ENCODE measurements around the gene LPIN1.
A peak's percentile ranks its signal among the peaks of the same experiment; 100 is the strongest.
"Not testable (repeated sequence)": the region's sequence is repeated elsewhere in the genome, so short reads cannot be mapped to it uniquely, and the experiment has no call there.

Gene LPIN1

GRCh38 chr2:11810237-11810977 is 64.0 kb downstream of the LPIN1 start:
- DNase-seq (ENCODE audit: low read depth in 2 of 2): no peak

- no peak for DNase-seq (ENCODE audit: low read depth in 2 of 2)
Measured at GRCh38 chr2:11811036-11811654, 64.7 kb downstream of the LPIN1 start.

GRCh38 chr2:11812466-11813248 is 66.2 kb downstream of the LPIN1 start:
- DNase-seq (ENCODE audit: low read depth in 2 of 2): no peak

GRCh38 chr2:11813345-11813744 is 66.9 kb downstream of the LPIN1 start:
- not testable (repeated sequence) for DNase-seq (ENCODE audit: low read depth in 2 of 2)

- no peak for DNase-seq (ENCODE audit: low read depth in 2 of 2)
Measured at GRCh38 chr2:11813951-11814350, 67.5 kb downstream of the LPIN1 start.

GRCh38 chr2:11814979-11815510 is 68.6 kb downstream of the LPIN1 start:
- no peak for DNase-seq (ENCODE audit: low read depth in 2 of 2)

- not testable (repeated sequence) for DNase-seq (ENCODE audit: low read depth in 2 of 2)
Measured at GRCh38 chr2:11816935-11817334, 70.5 kb downstream of the LPIN1 start.

GRCh38 chr2:11819235-11819729 is 72.8 kb downstream of the LPIN1 start:
- DNase-seq (ENCODE audit: low read depth in 2 of 2): no peak

GRCh38 chr2:11820650-11821049 is 74.2 kb downstream of the LPIN1 start:
- no peak for DNase-seq (ENCODE audit: low read depth in 2 of 2)

GRCh38 chr2:11821705-11822104 is 75.3 kb downstream of the LPIN1 start:
- no peak for DNase-seq (ENCODE audit: low read depth in 2 of 2)

- not testable (repeated sequence) for DNase-seq (ENCODE audit: low read depth in 2 of 2)
Measured at GRCh38 chr2:11822359-11822745, 75.9 kb downstream of the LPIN1 start.

- DNase-seq (ENCODE audit: low read depth in 2 of 2): no peak
Measured at GRCh38 chr2:11822746-11823451, 76.5 kb downstream of the LPIN1 start.

- no peak for DNase-seq (ENCODE audit: low read depth in 2 of 2)
Measured at GRCh38 chr2:11824901-11825828, 78.7 kb downstream of the LPIN1 start.

GRCh38 chr2:11827547-11827946 is 81.1 kb downstream of the LPIN1 start:
- no peak for DNase-seq (ENCODE audit: low read depth in 2 of 2)

- DNase-seq (ENCODE audit: low read depth in 2 of 2): no peak
Measured at GRCh38 chr2:11828933-11829323, 82.5 kb downstream of the LPIN1 start.

GRCh38 chr2:11829324-11829946 is 83.0 kb downstream of the LPIN1 start:
- peak; percentile 14 to 39 for DNase-seq (ENCODE audit: low read depth in 2 of 2)

GRCh38 chr2:11829947-11830707 is 83.7 kb downstream of the LPIN1 start:
- peak; percentile 11 to 15 for DNase-seq (ENCODE audit: low read depth in 2 of 2)

- no peak for DNase-seq (ENCODE audit: low read depth in 2 of 2)
Measured at GRCh38 chr2:11830708-11831301, 84.4 kb downstream of the LPIN1 start.

- no peak for DNase-seq (ENCODE audit: low read depth in 2 of 2)
Measured at GRCh38 chr2:11831415-11831814, 85.0 kb downstream of the LPIN1 start.
